ENCODE measurements around the gene PGGHG.

Gene PGGHG

GRCh38 chr11:288478-289397 is at the start of gene PGGHG:
Gene PGGHG (plus strand): TSS chr11:289126. CDS start chr11:289817, 691 bp downstream.
- Histone ChIP-seq H3K4me1 (ENCODE audit: control insufficient read depth, insufficient read depth, low read length, unreplicated experiment) (peaks cover 3% of the 10 kb centered on the region), H3K79me2 (ENCODE audit: control insufficient read depth, insufficient read depth, low read length, unreplicated experiment) (no peaks in the 10 kb centered on the region), H3K27me3 (ENCODE audit: insufficient read depth, low read length) (peaks cover 10% of the 10 kb centered on the region; the same call in 1 of the 2 replicates), H3K4me3 (ENCODE audit: low read depth, low read length) (peak within 1 kb of the TSS; percentile 88), H2AFZ (ENCODE audit: low read length, unreplicated experiment) (peak within 1 kb of the TSS; percentile 96), H3K36me3 (ENCODE audit: insufficient read depth, low read length) (no peaks in the 10 kb centered on the region), H3K27ac (ENCODE audit: low read depth, low read length) (no peak within 1 kb of the TSS)

DNA sequence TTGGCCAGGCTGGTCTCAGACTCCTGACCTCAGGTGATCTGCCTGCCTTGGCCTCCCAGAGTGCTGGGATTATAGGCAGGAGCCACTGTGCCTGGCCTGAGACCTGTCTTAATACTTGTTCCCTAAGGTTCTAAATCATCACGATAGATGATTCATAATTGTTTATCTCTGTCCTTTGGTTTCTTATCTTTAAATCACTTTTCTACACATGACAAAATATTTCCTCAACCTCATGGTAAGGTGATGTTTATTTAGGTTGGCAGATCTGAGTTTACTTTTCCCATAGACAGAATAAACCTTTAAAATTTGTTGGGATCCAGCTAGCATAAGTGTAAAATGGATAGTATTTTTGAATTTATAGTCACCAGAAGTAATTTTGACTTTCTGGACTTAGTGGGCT is 48.6 kb upstream of the PGGHG start:
- H3K4me3 ChIP-seq (ENCODE audit: low read depth, low read length) = no peak overlapping the region
- H3K79me2 ChIP-seq (ENCODE audit: control insufficient read depth, insufficient read depth, low read length, unreplicated experiment) = peaks cover 48% of the 10 kb centered on the region
- no peaks in the 10 kb centered on the region for H3K27me3 ChIP-seq (ENCODE audit: insufficient read depth, low read length)
- peaks cover 7% of the 10 kb centered on the region; the same call in 1 of the 2 replicates for H3K36me3 ChIP-seq (ENCODE audit: insufficient read depth, low read length)
- H3K4me1 ChIP-seq (ENCODE audit: control insufficient read depth, insufficient read depth, low read length, unreplicated experiment) = peaks cover 13% of the 10 kb centered on the region
- H3K27ac ChIP-seq (ENCODE audit: low read depth, low read length) = no peak overlapping the region
- H2AFZ ChIP-seq (ENCODE audit: low read length, unreplicated experiment) = no peak overlapping the region

DNA sequence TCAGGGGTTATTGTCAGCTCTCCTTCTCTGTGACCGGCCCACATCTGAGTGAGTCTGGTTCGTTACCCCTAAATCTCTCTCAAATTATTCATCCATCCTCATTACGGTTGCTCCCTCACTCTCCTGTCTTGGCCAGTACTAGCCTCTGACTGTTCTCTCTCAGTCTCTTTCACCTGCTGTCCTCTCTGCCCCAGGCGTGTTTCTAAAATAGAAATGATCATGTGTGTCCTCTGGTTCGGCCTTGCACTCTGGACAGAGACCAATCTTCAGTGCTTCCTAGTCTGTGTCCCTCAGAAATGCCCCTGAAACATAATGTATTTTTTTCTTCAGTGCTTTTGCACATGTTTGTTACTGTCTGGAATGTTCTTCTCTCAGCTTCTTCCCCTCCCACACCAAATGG is 47.3 kb upstream of the PGGHG start:
- no peaks in the 10 kb centered on the region for H3K27me3 ChIP-seq (ENCODE audit: insufficient read depth, low read length)
- H2AFZ ChIP-seq (ENCODE audit: low read length, unreplicated experiment) = no peak overlapping the region
- no peak overlapping the region for H3K27ac ChIP-seq (ENCODE audit: low read depth, low read length)
- H3K4me1 ChIP-seq (ENCODE audit: control insufficient read depth, insufficient read depth, low read length, unreplicated experiment) = peaks cover 13% of the 10 kb centered on the region
- H3K36me3 ChIP-seq (ENCODE audit: insufficient read depth, low read length) = peaks cover 7% of the 10 kb centered on the region; the same call in 1 of the 2 replicates
- H3K4me3 ChIP-seq (ENCODE audit: low read depth, low read length) = no peak overlapping the region
- peaks cover 47% of the 10 kb centered on the region for H3K79me2 ChIP-seq (ENCODE audit: control insufficient read depth, insufficient read depth, low read length, unreplicated experiment)

DNA sequence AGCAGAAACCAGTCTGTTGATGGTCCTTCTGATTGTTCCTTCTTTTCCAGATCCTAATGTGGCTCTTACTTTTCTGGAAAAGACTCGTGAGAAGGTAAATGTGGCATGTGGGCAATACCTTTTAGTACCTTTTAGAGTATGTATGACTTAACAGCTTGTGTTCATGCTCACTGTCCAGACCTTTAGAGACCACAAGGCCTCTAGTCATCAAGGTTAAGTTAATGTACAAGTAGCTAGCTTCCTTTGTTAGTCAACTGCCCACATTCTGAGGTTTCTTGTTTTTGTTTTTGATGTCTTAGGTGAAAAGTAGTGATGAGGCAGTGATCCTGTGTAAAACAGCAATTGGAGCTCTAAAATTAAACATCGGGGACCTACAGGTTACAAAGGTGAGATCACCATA is 44.5 kb upstream of the PGGHG start:
- no peaks in the 10 kb centered on the region for H3K27me3 ChIP-seq (ENCODE audit: insufficient read depth, low read length)
- no peak overlapping the region for H3K4me3 ChIP-seq (ENCODE audit: low read depth, low read length)
- H3K4me1 ChIP-seq (ENCODE audit: control insufficient read depth, insufficient read depth, low read length, unreplicated experiment) = no peaks in the 10 kb centered on the region
- peaks cover 15% of the 10 kb centered on the region for H3K36me3 ChIP-seq (ENCODE audit: insufficient read depth, low read length)
- peaks cover 21% of the 10 kb centered on the region for H3K79me2 ChIP-seq (ENCODE audit: control insufficient read depth, insufficient read depth, low read length, unreplicated experiment)
- H3K27ac ChIP-seq (ENCODE audit: low read depth, low read length) = no peak overlapping the region
- no peak overlapping the region for H2AFZ ChIP-seq (ENCODE audit: low read length, unreplicated experiment)

GRCh38 chr11:249062-249461 is 39.9 kb upstream of the PGGHG start:
- H3K27me3 ChIP-seq (ENCODE audit: insufficient read depth, low read length) = no peaks in the 10 kb centered on the region
- no peaks in the 10 kb centered on the region for H3K4me1 ChIP-seq (ENCODE audit: control insufficient read depth, insufficient read depth, low read length, unreplicated experiment)
- H3K27ac ChIP-seq (ENCODE audit: low read depth, low read length) = no peak overlapping the region
- no peaks in the 10 kb centered on the region for H3K79me2 ChIP-seq (ENCODE audit: control insufficient read depth, insufficient read depth, low read length, unreplicated experiment)
- H3K4me3 ChIP-seq (ENCODE audit: low read depth, low read length) = no peak overlapping the region
- H3K36me3 ChIP-seq (ENCODE audit: insufficient read depth, low read length) = peaks cover 26% of the 10 kb centered on the region
- H2AFZ ChIP-seq (ENCODE audit: low read length, unreplicated experiment) = no peak overlapping the region

DNA sequence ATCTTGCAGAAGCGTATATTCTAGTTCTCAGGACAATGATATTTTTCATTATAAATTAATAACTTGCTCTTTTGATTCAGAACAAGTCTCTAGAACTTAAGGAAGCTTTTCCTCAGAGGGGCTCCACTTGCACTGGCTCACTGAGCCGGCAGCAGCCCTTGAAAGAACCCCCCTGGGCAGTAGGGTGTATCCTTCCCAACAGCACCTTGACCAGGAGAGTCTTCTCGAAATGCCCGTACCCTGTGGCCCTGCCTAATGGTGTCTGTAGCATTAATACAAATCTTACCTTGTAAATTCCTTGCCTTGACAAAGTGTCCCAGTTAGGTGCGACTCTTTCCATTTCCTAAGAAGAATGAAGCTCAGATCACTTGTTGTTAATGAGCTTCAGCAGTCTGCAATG is 38.7 kb upstream of the PGGHG start:
- Histone ChIP-seq H2AFZ (ENCODE audit: low read length, unreplicated experiment) (no peak overlapping the region), H3K4me3 (ENCODE audit: low read depth, low read length) (no peak overlapping the region), H3K27ac (ENCODE audit: low read depth, low read length) (no peak overlapping the region), H3K27me3 (ENCODE audit: insufficient read depth, low read length) (no peaks in the 10 kb centered on the region), H3K4me1 (ENCODE audit: control insufficient read depth, insufficient read depth, low read length, unreplicated experiment) (no peaks in the 10 kb centered on the region), H3K36me3 (ENCODE audit: insufficient read depth, low read length) (peaks cover 26% of the 10 kb centered on the region), H3K79me2 (ENCODE audit: control insufficient read depth, insufficient read depth, low read length, unreplicated experiment) (no peaks in the 10 kb centered on the region)

DNA sequence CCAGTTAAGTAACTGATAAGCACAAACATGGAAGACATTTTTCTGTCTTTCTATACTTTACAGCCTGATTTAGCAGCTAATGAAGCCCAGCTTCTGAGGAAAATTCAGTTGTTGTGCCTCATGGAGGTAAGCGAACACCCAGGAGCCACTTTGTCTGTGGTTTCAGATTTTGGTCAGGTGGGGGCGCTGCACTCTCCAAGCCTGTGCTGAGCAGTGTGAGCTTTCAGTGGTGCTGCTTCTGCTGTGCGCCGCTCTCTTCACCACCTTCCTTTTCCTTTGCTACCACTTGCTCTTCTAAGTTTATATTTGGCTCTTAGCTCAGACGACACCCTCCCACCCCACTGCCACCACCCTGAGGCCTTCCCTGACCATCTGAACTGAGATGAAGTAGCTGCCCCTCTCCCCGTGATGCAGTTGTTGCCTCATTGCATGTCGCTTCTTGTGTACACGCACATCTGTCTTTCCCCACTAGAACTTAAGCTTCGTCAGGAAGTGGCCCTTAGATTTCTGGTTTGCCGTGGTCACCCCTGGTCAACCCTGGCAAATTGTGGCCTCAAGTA is 38.1 kb upstream of the PGGHG start:
- H3K4me3 ChIP-seq (ENCODE audit: low read depth, low read length) = no peak overlapping the region
- peaks cover 26% of the 10 kb centered on the region for H3K36me3 ChIP-seq (ENCODE audit: insufficient read depth, low read length)

DNA sequence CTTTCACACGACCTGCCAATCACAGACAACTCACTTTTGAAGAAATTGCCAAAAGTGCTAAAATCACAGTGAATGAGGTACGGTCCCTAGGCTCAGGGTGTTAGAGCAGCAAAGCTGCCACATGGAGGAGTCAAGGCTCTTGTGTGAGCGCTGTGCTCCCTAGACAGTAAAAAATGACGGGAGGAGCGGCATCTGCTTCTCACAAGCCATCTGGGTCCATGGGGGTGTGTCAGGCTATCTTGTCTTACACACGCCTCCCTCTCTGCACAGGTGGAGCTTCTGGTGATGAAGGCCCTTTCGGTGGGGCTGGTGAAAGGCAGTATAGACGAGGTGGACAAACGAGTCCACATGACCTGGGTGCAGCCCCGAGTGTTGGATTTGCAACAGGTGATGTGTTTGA is 37.4 kb upstream of the PGGHG start:
- H3K27ac ChIP-seq (ENCODE audit: low read depth, low read length) = no peak overlapping the region
- H3K36me3 ChIP-seq (ENCODE audit: insufficient read depth, low read length) = peaks cover 26% of the 10 kb centered on the region
- H3K79me2 ChIP-seq (ENCODE audit: control insufficient read depth, insufficient read depth, low read length, unreplicated experiment) = no peaks in the 10 kb centered on the region
- H3K27me3 ChIP-seq (ENCODE audit: insufficient read depth, low read length) = no peaks in the 10 kb centered on the region
- H3K4me1 ChIP-seq (ENCODE audit: control insufficient read depth, insufficient read depth, low read length, unreplicated experiment) = no peaks in the 10 kb centered on the region
- H2AFZ ChIP-seq (ENCODE audit: low read length, unreplicated experiment) = no peak overlapping the region
- H3K4me3 ChIP-seq (ENCODE audit: low read depth, low read length) = no peak overlapping the region

More for the DNA sequence above, 38.1 kb upstream of the PGGHG start:
- H3K27ac ChIP-seq (ENCODE audit: low read depth, low read length) = no peak overlapping the region
- no peaks in the 10 kb centered on the region for H3K27me3 ChIP-seq (ENCODE audit: insufficient read depth, low read length)
- no peaks in the 10 kb centered on the region for H3K4me1 ChIP-seq (ENCODE audit: control insufficient read depth, insufficient read depth, low read length, unreplicated experiment)
- H3K79me2 ChIP-seq (ENCODE audit: control insufficient read depth, insufficient read depth, low read length, unreplicated experiment) = no peaks in the 10 kb centered on the region
- H2AFZ ChIP-seq (ENCODE audit: low read length, unreplicated experiment) = no peak overlapping the region

DNA sequence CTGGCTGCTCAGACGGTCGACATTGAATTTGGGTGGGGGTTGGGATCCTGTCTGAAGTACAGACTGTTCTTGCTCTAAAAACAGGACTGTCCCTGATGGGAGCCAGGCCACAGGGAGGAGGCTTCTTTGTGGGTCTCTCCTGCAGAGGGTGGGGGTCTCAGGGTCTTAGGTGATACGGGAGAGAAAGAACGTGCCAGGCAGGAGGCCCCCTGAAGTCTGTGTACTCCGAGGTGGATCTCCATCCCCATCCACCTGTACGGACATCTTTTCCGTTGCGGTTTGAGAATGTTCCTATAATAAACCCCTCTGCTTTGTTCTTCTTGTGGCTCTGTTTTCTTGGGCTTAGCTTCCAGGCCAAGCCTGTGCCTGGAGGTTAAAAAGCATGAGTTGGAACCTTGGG is 36.3 kb upstream of the PGGHG start:
- H3K36me3 ChIP-seq (ENCODE audit: insufficient read depth, low read length) = peaks cover 26% of the 10 kb centered on the region
- H2AFZ ChIP-seq (ENCODE audit: low read length, unreplicated experiment) = no peak overlapping the region
- H3K27ac ChIP-seq (ENCODE audit: low read depth, low read length) = no peak overlapping the region
- H3K27me3 ChIP-seq (ENCODE audit: insufficient read depth, low read length) = no peaks in the 10 kb centered on the region
- no peak overlapping the region for H3K4me3 ChIP-seq (ENCODE audit: low read depth, low read length)
- H3K79me2 ChIP-seq (ENCODE audit: control insufficient read depth, insufficient read depth, low read length, unreplicated experiment) = no peaks in the 10 kb centered on the region
- H3K4me1 ChIP-seq (ENCODE audit: control insufficient read depth, insufficient read depth, low read length, unreplicated experiment) = no peaks in the 10 kb centered on the region

GRCh38 chr11:253160-253885 is 35.6 kb upstream of the PGGHG start:
- H3K4me3 ChIP-seq (ENCODE audit: low read depth, low read length) = no peak overlapping the region
- H3K79me2 ChIP-seq (ENCODE audit: control insufficient read depth, insufficient read depth, low read length, unreplicated experiment) = no peaks in the 10 kb centered on the region
- no peaks in the 10 kb centered on the region for H3K27me3 ChIP-seq (ENCODE audit: insufficient read depth, low read length)
- no peak overlapping the region for H3K27ac ChIP-seq (ENCODE audit: low read depth, low read length)
- H3K36me3 ChIP-seq (ENCODE audit: insufficient read depth, low read length) = peaks cover 22% of the 10 kb centered on the region
- H3K4me1 ChIP-seq (ENCODE audit: control insufficient read depth, insufficient read depth, low read length, unreplicated experiment) = no peaks in the 10 kb centered on the region
- H2AFZ ChIP-seq (ENCODE audit: low read length, unreplicated experiment) = no peak overlapping the region
